HCT116 (cell line): ENCODE data around the gene DYRK2. TPM values are rescaled to one million over a fixed set of nuclear protein-coding genes. Genes with fewer than 3 reads are reported as not detected.

ENCODE experiments used
- ATAC-seq: fragments of 200-7000 bp; cut with Tn5 transposase; 2 replicates; pipeline ENCODE4 v1.9.1; 2020; ENCODE audit warnings: mild to moderate bottlenecking, moderate library complexity
- BruUV-seq: library from RNA; stranded (reverse); fragments of 400-500 nt; replicated peaks from 2 replicates; lab custom pipeline; 2021; lab: Mats Ljungman, UMichigan
- CTCF ChIA-PET: fragments of 300-600 bp; sonication (Branson Sonifier 250); formaldehyde crosslinking; loops from one replicate; lab custom pipeline; 2021; ENCODE audit warnings: antibody characterized with exemption; lab: Charles Lee
- POLR2A ChIA-PET: fragments of 300-600, 350-600 bp; sonication (Branson Sonifier 250); formaldehyde crosslinking; loops from one replicate; lab custom pipeline; 2021; ENCODE audit warnings: antibody characterized with exemption; lab: Charles Lee
- RAD21 ChIA-PET, 2 experiments: fragments of 300-600 bp; sonication (Branson Sonifier 250); formaldehyde crosslinking; loops; one replicate each; lab custom pipeline; 2023; ENCODE audit warnings: low total read pairs in 2 of 2; ENCODE audit not compliant: uncharacterized antibody in 2 of 2, unreplicated experiment in 2 of 2, low non-redundant PET in 1 of 2; lab: Charles Lee
- DNase-seq: peaks from one replicate; pipeline ENCODE4 v3.0.0-alpha.2; 2010; ENCODE audit warnings: low read depth, low spot score
- H2AFZ ChIP-seq: fragments of 200-600 bp; shearing (Covaris generic), sonication (generic); 2 replicates; pipeline ENCODE4 v1.6.1; 2017; ENCODE audit warnings: low read depth, mixed run types, mixed read lengths, antibody characterized with exemption, low read length; ENCODE audit not compliant: poor library complexity, severe bottlenecking
- H3K27ac ChIP-seq: 2 replicates; pipeline ENCODE4 v1.5.1; 2012; ENCODE audit warnings: low read depth, low read length
- H3K27me3 ChIP-seq: fragments of 200-600 bp; sonication (generic); 2 replicates; pipeline ENCODE4 v1.6.1; 2016; ENCODE audit warnings: mixed run types, low read length, mixed read lengths; ENCODE audit not compliant: insufficient read depth
- H3K36me3 ChIP-seq, 2 experiments: fragments of 200-500 bp in 1 of 2; fragments of 200-600 bp in 1 of 2; sonication (Bioruptor generic) in 1 of 2; sonication (generic) in 1 of 2; 2 replicates each; pipeline versions ENCODE4 v1.5.1 to v1.6.1; 2014 to 2016; ENCODE audit warnings: low read length in 2 of 2, inconsistent platforms in 1 of 2, mixed read lengths in 1 of 2, mixed run types in 1 of 2; ENCODE audit not compliant: insufficient read depth in 2 of 2, control insufficient read depth in 1 of 2
- H3K4me1 ChIP-seq, 2 experiments: fragments of 200-600 bp in 1 of 2; sonication (generic) in 1 of 2; 2 replicates each; pipeline versions ENCODE4 v1.5.1 to v1.6.1; 2012 to 2017; ENCODE audit warnings: low read length in 2 of 2, inconsistent platforms in 1 of 2, mild to moderate bottlenecking in 1 of 2, mixed read lengths in 1 of 2, mixed run types in 1 of 2, moderate library complexity in 1 of 2; ENCODE audit not compliant: insufficient read depth in 2 of 2, control insufficient read depth in 1 of 2
- H3K4me2 ChIP-seq: fragments of 200-600 bp; sonication (generic); 2 replicates; pipeline ENCODE4 v1.6.1; 2017; ENCODE audit warnings: mixed run types, low read length, mixed read lengths
- H3K4me3 ChIP-seq, 2 experiments: fragments of 200-600 bp in 1 of 2; sonication (generic) in 1 of 2; replicated peaks in 1 of 2; 2 replicates each; pipeline ENCODE4 v1.5.1; 2011 to 2016; ENCODE audit warnings: low read length in 2 of 2, control low read depth in 1 of 2, low read depth in 1 of 2, mild to moderate bottlenecking in 1 of 2, mixed read lengths in 1 of 2, mixed run types in 1 of 2
- H3K79me2 ChIP-seq: fragments of 200-600 bp; sonication (generic); 2 replicates; pipeline ENCODE4 v1.6.1; 2017; ENCODE audit warnings: mild to moderate bottlenecking, mixed run types, low read length, moderate library complexity, mixed read lengths; ENCODE audit not compliant: insufficient read depth
- H3K9ac ChIP-seq: fragments of 200-600 bp; sonication (generic); 2 replicates; pipeline ENCODE4 v1.6.1; 2016; ENCODE audit warnings: low read length, mixed read lengths
- H3K9me2 ChIP-seq: fragments of 200-600 bp; sonication (generic), shearing (Covaris generic); 2 replicates; pipeline ENCODE4 v1.6.1; 2017; ENCODE audit warnings: mixed run types, mild to moderate bottlenecking, moderate library complexity; ENCODE audit not compliant: insufficient read depth
- H3K9me3 ChIP-seq, 2 experiments: fragments of 200-500 bp in 1 of 2; fragments of 200-600 bp in 1 of 2; sonication (Bioruptor generic) in 1 of 2; sonication (generic) in 1 of 2; 2 replicates each; pipeline ENCODE4 v1.6.1; 2014 to 2017; ENCODE audit warnings: low read length in 2 of 2, mixed read lengths in 2 of 2, inconsistent platforms in 1 of 2, low read depth in 1 of 2, mild to moderate bottlenecking in 1 of 2, mixed run types in 1 of 2, moderate library complexity in 1 of 2; ENCODE audit not compliant: control insufficient read depth in 1 of 2, insufficient read depth in 1 of 2
- H4K20me1 ChIP-seq: fragments of 200-600 bp; sonication (generic), shearing (Covaris generic); 2 replicates; pipeline ENCODE4 v1.6.1; 2017; ENCODE audit warnings: mixed run types, mild to moderate bottlenecking, moderate library complexity; ENCODE audit not compliant: insufficient read depth
- ATF3 ChIP-seq: IDR thresholded peaks from 2 replicates; pipeline ENCODE4 v1.6.1; 2012
- CBX3 ChIP-seq: IDR thresholded peaks from 2 replicates; pipeline ENCODE4 v1.6.1; 2012; ENCODE audit warnings: low read depth
- CEBPB ChIP-seq: IDR thresholded peaks from 2 replicates; pipeline ENCODE4 v1.6.1; 2012; ENCODE audit warnings: low read depth
- CTCF ChIP-seq, 3 experiments: fragments of 200-600 bp in 1 of 3; sonication (generic) in 1 of 3; IDR thresholded peaks in 2 of 3; conservative IDR thresholded peaks in 1 of 3; 2 replicates each; pipeline ENCODE4 v1.5.1; 2012 to 2017; ENCODE audit warnings: low read depth in 2 of 3, low read length in 2 of 3, antibody characterized with exemption in 1 of 3, borderline replicate concordance in 1 of 3, control low read depth in 1 of 3, mild to moderate bottlenecking in 1 of 3, mixed read lengths in 1 of 3, mixed run types in 1 of 3, moderate library complexity in 1 of 3; ENCODE audit not compliant: insufficient read depth in 1 of 3
- EGR1 ChIP-seq: IDR thresholded peaks from 2 replicates; pipeline ENCODE4 v1.6.1; 2012; ENCODE audit warnings: low read depth
- ELF1 ChIP-seq: IDR thresholded peaks from 2 replicates; pipeline ENCODE4 v1.6.1; 2012; ENCODE audit warnings: low read depth, borderline replicate concordance
- EZH2 ChIP-seq: fragments of 200-600 bp; sonication (generic); IDR thresholded peaks from 2 replicates; pipeline ENCODE4 v1.6.1; 2017; ENCODE audit warnings: antibody characterized with exemption, mixed run types
- FOSL1 ChIP-seq: IDR thresholded peaks from 2 replicates; pipeline ENCODE4 v1.6.1; 2012; ENCODE audit warnings: low read depth
- MAX ChIP-seq: IDR thresholded peaks from 2 replicates; pipeline ENCODE4 v1.6.1; 2012
- POLR2A ChIP-seq: IDR thresholded peaks from 2 replicates; pipeline ENCODE4 v1.7.0; 2011; ENCODE audit warnings: borderline replicate concordance; ENCODE audit not compliant: insufficient read depth, insufficient read length; ENCODE audit errors: extremely low read depth
- POLR2AphosphoS5 ChIP-seq: IDR thresholded peaks from 2 replicates; pipeline ENCODE4 v1.6.1; 2011; ENCODE audit warnings: mild to moderate bottlenecking, low read depth, low read length, moderate library complexity
- RAD21 ChIP-seq: IDR thresholded peaks from 2 replicates; pipeline ENCODE4 v1.6.1; 2012; ENCODE audit warnings: low read depth, mild to moderate bottlenecking
- REST ChIP-seq: IDR thresholded peaks from 2 replicates; pipeline ENCODE4 v1.6.1; 2012; ENCODE audit warnings: low read depth
- TCF7L2 ChIP-seq: IDR thresholded peaks from 2 replicates; pipeline ENCODE4 v1.7.0; 2011; ENCODE audit warnings: borderline replicate concordance, inconsistent platforms; ENCODE audit not compliant: insufficient read depth, insufficient read length; ENCODE audit errors: extremely low read depth
- YY1 ChIP-seq: IDR thresholded peaks from 2 replicates; pipeline ENCODE4 v1.6.1; 2011; ENCODE audit warnings: low read length, low read depth, moderate library complexity, mild to moderate bottlenecking; ENCODE audit not compliant: insufficient replicate concordance; ENCODE audit errors: extremely low read depth
- ZNF274 ChIP-seq: fragments of 200-500 bp; sonication (Bioruptor generic); IDR thresholded peaks from 2 replicates; pipeline ENCODE4 v1.6.1; 2014; ENCODE audit warnings: mild to moderate bottlenecking, low read depth, low read length, inconsistent platforms
- intact Hi-C: fragments of 100-400 bp; cut with micrococcal nuclease; formaldehyde crosslinking; loops from 2 replicates; pipeline ENCODE4 v1.10.0; 2022
- total RNA-seq: library from RNA; stranded (reverse); gene quantifications from one replicate; pipeline ENCODE4 v1.2.1, GENCODE V29; 2021; ENCODE audit not compliant: unreplicated experiment

The DYRK2 gene
- total RNA-seq, 1 experiment from 2014 or later = 28.7 TPM

- Histone ChIP-seq H3K9me2 (no peaks in the 10 kb centered on the region; the same call in 1 of the 2 replicates), H3K4me1 (peaks cover 0 to 5% of the 10 kb centered on the region in 2 experiments; a peak in 1 of 4 replicates), H3K36me3 (no peaks in the 10 kb centered on the region), H3K27ac (no peak overlapping the region), H3K4me2 (no peak overlapping the region), H3K9ac (no peak overlapping the region), H2AFZ (no peak overlapping the region), H3K9me3 (no peaks in the 10 kb centered on the region), H4K20me1 (no peaks in the 10 kb centered on the region), H3K4me3 (no peak overlapping the region), H3K79me2 (no peaks in the 10 kb centered on the region), H3K27me3 (no peaks in the 10 kb centered on the region)
- no TSS peak for BruUV-seq
- intact Hi-C loops = no loop called here
- ChIA-PET CTCF (no interaction called here), RAD21 (no interaction called here), POLR2A (no interaction called here)
- ATAC-seq (no peak), DNase-seq (no peak)
- TF ChIP-seq RAD21 = no peak
- no peak for TF ChIP-seq POLR2A
- TF ChIP-seq ELF1 = no peak
- no peak for TF ChIP-seq CTCF (IDR thresholded peaks at IDR 0.05 in 2 of 3, conservative IDR thresholded peaks at IDR 0.05 in 1 of 3; ENCODE audit: borderline replicate concordance in 1 of 3, insufficient read depth in 1 of 3, low read depth in 2 of 3, low read length in 2 of 3)
- no peak for TF ChIP-seq TCF7L2
- TF ChIP-seq REST = no peak
- TF ChIP-seq CBX3 = no peak
- no peak for TF ChIP-seq EZH2
- no peak for TF ChIP-seq MAX
- no peak for TF ChIP-seq ZNF274
- no peak for TF ChIP-seq ATF3
- TF ChIP-seq CEBPB = no peak
- no peak for TF ChIP-seq YY1
- TF ChIP-seq EGR1 = no peak
- no peak for TF ChIP-seq POLR2AphosphoS5
- TF ChIP-seq FOSL1 = no peak
These were observed 63.5 kb downstream of the DYRK2 start for GRCh38 chr12:67712011-67712410.
